Endodermal cell (in vitro differentiated cells): ENCODE data around the gene FGF3. TPM values are rescaled to one million over a fixed set of nuclear protein-coding genes. Genes with fewer than 3 reads are reported as not detected.

Experiments
- DNase-seq: peaks from one replicate; pipeline ENCODE4 v3.0.0-alpha.2; 2017
- H3K27ac ChIP-seq: 2 replicates; pipeline ENCODE4 v1.5.1; 2013; ENCODE audit warnings: mild to moderate bottlenecking, low read depth, low read length, moderate library complexity
- H3K27me3 ChIP-seq: 2 replicates; pipeline ENCODE4 v1.6.1; 2013; ENCODE audit warnings: mild to moderate bottlenecking, low read length, moderate library complexity; ENCODE audit not compliant: insufficient read depth, control insufficient read depth, poor library complexity, severe bottlenecking
- H3K36me3 ChIP-seq: 2 replicates; pipeline ENCODE4 v1.7.0; 2013; ENCODE audit warnings: mild to moderate bottlenecking, low read length, moderate library complexity; ENCODE audit not compliant: control insufficient read depth, insufficient read depth
- H3K4me1 ChIP-seq: one replicate; pipeline ENCODE4 v1.7.0; 2013; ENCODE audit warnings: low read length; ENCODE audit not compliant: control insufficient read depth, insufficient read depth
- H3K4me3 ChIP-seq: 2 replicates; pipeline ENCODE4 v1.5.1; 2013; ENCODE audit warnings: mild to moderate bottlenecking, low read length, moderate library complexity
- H3K9ac ChIP-seq: 2 replicates; pipeline ENCODE4 v1.6.1; 2013; ENCODE audit warnings: mild to moderate bottlenecking, low read length, moderate library complexity; ENCODE audit not compliant: poor library complexity, severe bottlenecking; ENCODE audit errors: extremely low read depth
- H3K9me3 ChIP-seq: 2 replicates; pipeline ENCODE4 v1.6.1; 2013; ENCODE audit warnings: mild to moderate bottlenecking, low read length, moderate library complexity; ENCODE audit not compliant: control insufficient read depth
- H3K27ac Mint-ChIP-seq: 2 replicates; pipeline ENCODE4 v1.8.0; 2020; ENCODE audit warnings: mixed read lengths
- H3K27me3 Mint-ChIP-seq: 2 replicates; pipeline ENCODE4 v1.8.0; 2021; ENCODE audit warnings: mild to moderate bottlenecking, mixed read lengths; ENCODE audit not compliant: insufficient read depth
- H3K36me3 Mint-ChIP-seq: 2 replicates; pipeline ENCODE4 v1.8.0; 2020; ENCODE audit warnings: low read depth, mixed read lengths
- H3K4me1 Mint-ChIP-seq: 2 replicates; pipeline ENCODE4 v1.8.0; 2020; ENCODE audit warnings: mixed read lengths
- H3K4me3 Mint-ChIP-seq: 2 replicates; pipeline ENCODE4 v1.8.0; 2020; ENCODE audit warnings: mild to moderate bottlenecking, moderate library complexity, mixed read lengths
- H3K9me3 Mint-ChIP-seq: 2 replicates; pipeline ENCODE4 v1.8.0; 2020; ENCODE audit warnings: mild to moderate bottlenecking, mixed read lengths
- CTCF ChIP-seq: fragments of 200-600 bp; sonication (generic); conservative IDR thresholded peaks from 2 replicates; pipeline ENCODE4 v1.5.0; 2021; ENCODE audit warnings: antibody characterized with exemption, mild to moderate bottlenecking
- WGBS, 2 experiments: methylation state at CpG; one replicate each; pipeline versions ENCODE4 v1.1.5 to v1.1.7; 2013; ENCODE audit warnings: missing lambda C conversion rate in 2 of 2, mixed read lengths in 1 of 2; ENCODE audit not compliant: insufficient coverage in 1 of 2, insufficient read length in 1 of 2; 5-methylcytosine and 5-hydroxymethylcytosine counted together
- total RNA-seq, 2 donors: library from RNA; stranded (reverse); fragmentation: NEBNext Ultra II Directional in 1 of 2; extraction: Animal tissue kit (Norgen Biotek cat#: 25700) in 1 of 2; gene quantifications; 2 replicates in 1 of 2; 3 replicates in 1 of 2; pipeline ENCODE4 v1.2.1, GENCODE V29; 2021

Gene FGF3
- total RNA-seq, 2 donors from 2014 or later: not detected

- Histone ChIP-seq H3K27me3 (no peaks in the 10 kb centered on the region), H3K36me3 (no peaks in the 10 kb centered on the region), H3K27ac (no peak overlapping the region), H3K4me1 (no peaks in the 10 kb centered on the region), H3K4me3 (no peak overlapping the region), H3K9ac (no peak overlapping the region), H3K9me3 (no peaks in the 10 kb centered on the region)
- 88 to 91% methylated on average over 12 to 14 of the region's 14 CpGs for WGBS, 2 experiments
- no peak for DNase-seq
- Mint-ChIP-seq H3K4me3 (no peak overlapping the region), H3K27ac (no peak overlapping the region), H3K9me3 (peaks cover 2% of the 10 kb centered on the region), H3K36me3 (no peaks in the 10 kb centered on the region), H3K27me3 (peaks cover 1% of the 10 kb centered on the region), H3K4me1 (no peaks in the 10 kb centered on the region)
- TF ChIP-seq CTCF: no peak
Measured at GRCh38 chr11:69797737-69798528, 21.3 kb downstream of the FGF3 start.

- Histone ChIP-seq H3K36me3 (no peaks in the 10 kb centered on the region), H3K9ac (no peak overlapping the region), H3K9me3 (no peaks in the 10 kb centered on the region), H3K4me3 (no peak overlapping the region), H3K4me1 (no peaks in the 10 kb centered on the region), H3K27ac (no peak overlapping the region), H3K27me3 (no peaks in the 10 kb centered on the region)
- Mint-ChIP-seq H3K4me3 (no peak overlapping the region), H3K4me1 (no peaks in the 10 kb centered on the region), H3K36me3 (no peaks in the 10 kb centered on the region), H3K9me3 (peaks cover 2% of the 10 kb centered on the region), H3K27ac (no peak overlapping the region), H3K27me3 (no peaks in the 10 kb centered on the region)
- no peak for DNase-seq
- peak; percentile 40 for TF ChIP-seq CTCF
- 72 to 87% methylated on average over 9 to 14 of the region's 14 CpGs for WGBS, 2 experiments
Measured at GRCh38 chr11:69797156-69797555, 22.1 kb downstream of the FGF3 start.

- DNase-seq: no peak
- no peak overlapping the region for H3K4me3 ChIP-seq
- H3K27me3 Mint-ChIP-seq: no peaks in the 10 kb centered on the region
- peaks cover 2% of the 10 kb centered on the region for H3K9me3 Mint-ChIP-seq
- H3K4me1 Mint-ChIP-seq: no peaks in the 10 kb centered on the region
- no peak overlapping the region for H3K27ac ChIP-seq
- H3K9ac ChIP-seq: no peak overlapping the region
- TF ChIP-seq CTCF: no peak
- no peaks in the 10 kb centered on the region for H3K36me3 Mint-ChIP-seq
- H3K27me3 ChIP-seq: no peaks in the 10 kb centered on the region
- H3K36me3 ChIP-seq: no peaks in the 10 kb centered on the region
- H3K4me3 Mint-ChIP-seq: no peak overlapping the region
- H3K9me3 ChIP-seq: no peaks in the 10 kb centered on the region
- no peaks in the 10 kb centered on the region for H3K4me1 ChIP-seq
- 95 to 96% methylated on average over 7 to 9 of the region's 9 CpGs for WGBS, 2 experiments
- H3K27ac Mint-ChIP-seq: no peak overlapping the region
Measured at GRCh38 chr11:69796063-69796462, 23.2 kb downstream of the FGF3 start.
